Right renal cortex interstitium (tissue), 3 donors: Measurements from ENCODE around the gene ATF5. TPM values are rescaled to one million over a fixed set of nuclear protein-coding genes. Genes with fewer than 3 reads are reported as not detected.

Experiments
- DNase-seq, 3 donors: peaks; one replicate each; pipeline ENCODE4 v3.0.0-alpha.2; 2013; ENCODE audit warnings: low read depth in 3 of 3, low spot score in 2 of 3
- polyA plus RNA-seq, 3 donors: library from polyadenylated mRNA; unstranded; fragments of 120-200 nt; gene quantifications; one replicate each; pipeline ENCODE4 v1.2.1, GENCODE V29; 2013; ENCODE audit not compliant: insufficient read length in 3 of 3

The ATF5 gene
- 10 to 100 TPM; 19.7 to 20.8 (median 20.6) TPM for polyA plus RNA-seq

GRCh38 chr19:49929121-49929610 is at the start of gene ATF5, which contains the start of gene NUP62:
ATF5 (plus strand) TSS chr19:49929205; CDS start chr19:49930851, 1,646 bp downstream.
NUP62 (minus strand) TSS chr19:49929504; CDS start chr19:49909807, 19,697 bp downstream.
- DNase-seq: peak; percentile 81 to 86 (median 84)

GRCh38 chr19:49879243-49879963 is 49.6 kb upstream of the ATF5 start:
- DNase-seq: no peak

GRCh38 chr19:49880162-49880869 is 48.7 kb upstream of the ATF5 start:
- DNase-seq: no peak

- no peak for DNase-seq
Measured at GRCh38 chr19:49881186-49881585, 47.8 kb upstream of the ATF5 start.

GRCh38 chr19:49881672-49882394 is 47.2 kb upstream of the ATF5 start:
- DNase-seq: no peak

GRCh38 chr19:49882643-49883042 is 46.4 kb upstream of the ATF5 start:
- DNase-seq: no peak

GRCh38 chr19:49883094-49883493 is 45.9 kb upstream of the ATF5 start:
- DNase-seq: no peak

- DNase-seq: no peak
Measured at GRCh38 chr19:49884109-49884508, 44.9 kb upstream of the ATF5 start.

- DNase-seq: no peak
Measured at GRCh38 chr19:49884760-49885159, 44.2 kb upstream of the ATF5 start.

- DNase-seq: no peak
Measured at GRCh38 chr19:49887037-49887664, 41.9 kb upstream of the ATF5 start.

- no peak for DNase-seq
Measured at GRCh38 chr19:49887665-49888509, 41.1 kb upstream of the ATF5 start.

- no peak for DNase-seq
Measured at GRCh38 chr19:49888510-49888824, 40.5 kb upstream of the ATF5 start.

- no peak for DNase-seq
Measured at GRCh38 chr19:49889038-49889686, 39.8 kb upstream of the ATF5 start.

GRCh38 chr19:49889687-49890348 is 39.2 kb upstream of the ATF5 start:
- peak in 1 of 3 donors; percentile 61 for DNase-seq

GRCh38 chr19:49890349-49891311 is 38.4 kb upstream of the ATF5 start:
- no peak for DNase-seq

GRCh38 chr19:49891393-49891792 is 37.6 kb upstream of the ATF5 start:
- no peak for DNase-seq

GRCh38 chr19:49892716-49893115 is 36.3 kb upstream of the ATF5 start:
- DNase-seq: no peak
